ENCODE data around the gene SPAG5. TPM values are rescaled to one million over a fixed set of nuclear protein-coding genes. Genes with fewer than 3 reads are reported as not detected.
A peak's percentile ranks its signal among the peaks of the same experiment; 100 is the strongest.

SPAG5 gene
- total RNA-seq, 1 donor, result 4.3 TPM

DNA sequence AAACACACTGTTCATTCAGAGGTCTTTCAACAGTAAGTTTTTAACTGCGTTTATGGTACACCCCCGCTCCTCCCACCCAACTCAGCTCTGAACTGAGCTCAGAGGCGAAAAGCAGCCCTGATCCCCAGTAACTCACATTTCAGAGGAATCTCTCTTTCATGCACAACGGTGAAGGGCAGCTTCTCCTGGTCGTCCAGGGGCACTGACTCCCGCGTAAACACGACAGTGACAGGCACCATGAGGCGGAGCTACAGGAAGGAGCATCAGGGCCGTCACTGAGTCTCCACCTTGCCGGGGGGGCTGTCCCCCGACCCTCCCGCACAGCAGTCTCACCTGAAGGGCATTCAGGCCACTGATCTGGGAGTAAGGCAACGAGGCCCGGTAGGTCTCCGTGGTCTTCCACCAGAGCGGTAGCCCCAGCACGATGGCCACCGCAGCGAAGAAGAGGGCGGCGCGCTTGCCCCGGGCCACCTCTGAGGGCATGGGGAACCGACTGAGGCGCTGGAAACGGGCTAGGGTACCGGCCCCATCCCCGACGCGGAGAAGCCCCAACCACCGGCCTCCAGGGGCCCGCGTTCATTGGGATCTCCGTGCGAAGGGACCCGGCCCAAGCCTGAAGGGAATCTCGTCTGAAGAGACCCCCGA lies 28.0 kb downstream of the SPAG5 start:
- no peaks in the 10 kb centered on the region for H3K9me3 ChIP-seq (ENCODE audit: low read depth, low read length)
- H3K79me2 ChIP-seq (ENCODE audit: insufficient read depth, low read length), result peaks cover 39% of the 10 kb centered on the region
- H3K36me3 ChIP-seq (ENCODE audit: insufficient read depth, low read length), result peaks cover 4% of the 10 kb centered on the region
- H3K27me3 ChIP-seq (ENCODE audit: insufficient read depth, low read length), result no peaks in the 10 kb centered on the region
- peak overlapping the region; percentile 98 for H3K4me3 ChIP-seq (ENCODE audit: insufficient read depth, low read length)
- H2AFZ ChIP-seq (ENCODE audit: low read length), result peak overlapping the region; percentile 95
- peaks cover 27% of the 10 kb centered on the region for H3K4me1 ChIP-seq (ENCODE audit: insufficient read depth, low read length)
- peak overlapping the region; percentile 98 for H3K4me2 ChIP-seq (ENCODE audit: insufficient read depth, low read length)
- peaks cover 5% of the 10 kb centered on the region for H4K20me1 ChIP-seq (ENCODE audit: insufficient read depth, low read length)
- DNase-seq (ENCODE audit: insufficient read length, low spot score, missing footprints), result no peak
- TF ChIP-seq, protein P1, sequence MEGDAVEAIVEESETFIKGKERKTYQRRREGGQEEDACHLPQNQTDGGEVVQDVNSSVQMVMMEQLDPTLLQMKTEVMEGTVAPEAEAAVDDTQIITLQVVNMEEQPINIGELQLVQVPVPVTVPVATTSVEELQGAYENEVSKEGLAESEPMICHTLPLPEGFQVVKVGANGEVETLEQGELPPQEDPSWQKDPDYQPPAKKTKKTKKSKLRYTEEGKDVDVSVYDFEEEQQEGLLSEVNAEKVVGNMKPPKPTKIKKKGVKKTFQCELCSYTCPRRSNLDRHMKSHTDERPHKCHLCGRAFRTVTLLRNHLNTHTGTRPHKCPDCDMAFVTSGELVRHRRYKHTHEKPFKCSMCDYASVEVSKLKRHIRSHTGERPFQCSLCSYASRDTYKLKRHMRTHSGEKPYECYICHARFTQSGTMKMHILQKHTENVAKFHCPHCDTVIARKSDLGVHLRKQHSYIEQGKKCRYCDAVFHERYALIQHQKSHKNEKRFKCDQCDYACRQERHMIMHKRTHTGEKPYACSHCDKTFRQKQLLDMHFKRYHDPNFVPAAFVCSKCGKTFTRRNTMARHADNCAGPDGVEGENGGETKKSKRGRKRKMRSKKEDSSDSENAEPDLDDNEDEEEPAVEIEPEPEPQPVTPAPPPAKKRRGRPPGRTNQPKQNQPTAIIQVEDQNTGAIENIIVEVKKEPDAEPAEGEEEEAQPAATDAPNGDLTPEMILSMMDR (IDR thresholded peaks at IDR 0.05; ENCODE audit: extremely low read depth, low read depth, low read length), result no peak
- peak overlapping the region; percentile 52 for H3K27ac ChIP-seq (ENCODE audit: low read depth, low read length)

DNA sequence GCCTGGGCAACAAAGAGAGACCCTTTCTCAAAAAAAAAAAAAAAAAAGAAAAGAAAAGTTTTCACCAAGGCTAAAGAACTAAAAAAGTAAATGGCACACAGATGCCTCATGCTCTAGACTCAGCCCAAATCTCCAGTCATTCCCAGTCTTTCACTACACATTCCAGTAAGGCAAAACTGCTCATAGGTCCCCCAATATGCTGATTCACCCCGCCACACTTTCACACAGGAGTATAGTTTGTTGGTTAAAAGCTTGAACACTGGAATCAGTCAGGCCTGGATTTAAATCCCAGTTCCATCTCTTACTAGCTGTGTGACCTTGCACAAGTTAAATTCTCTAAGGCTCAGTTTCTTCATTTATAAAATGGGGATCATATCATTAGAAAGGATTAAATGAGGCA lies 29.4 kb downstream of the SPAG5 start:
- H2AFZ ChIP-seq (ENCODE audit: low read length), result no peak overlapping the region
- H3K4me2 ChIP-seq (ENCODE audit: insufficient read depth, low read length), result peak overlapping the region; percentile 98
- H3K27me3 ChIP-seq (ENCODE audit: insufficient read depth, low read length), result no peaks in the 10 kb centered on the region
- peaks cover 4% of the 10 kb centered on the region for H3K36me3 ChIP-seq (ENCODE audit: insufficient read depth, low read length)
- H3K9me3 ChIP-seq (ENCODE audit: low read depth, low read length), result no peaks in the 10 kb centered on the region
- H4K20me1 ChIP-seq (ENCODE audit: insufficient read depth, low read length), result peaks cover 2% of the 10 kb centered on the region
- H3K27ac ChIP-seq (ENCODE audit: low read depth, low read length), result no peak overlapping the region
- DNase-seq (ENCODE audit: insufficient read length, low spot score, missing footprints), result no peak
- H3K79me2 ChIP-seq (ENCODE audit: insufficient read depth, low read length), result peaks cover 42% of the 10 kb centered on the region
- H3K4me1 ChIP-seq (ENCODE audit: insufficient read depth, low read length), result peaks cover 27% of the 10 kb centered on the region
- TF ChIP-seq, protein P1 (IDR thresholded peaks at IDR 0.05; ENCODE audit: extremely low read depth, low read depth, low read length), result no peak
- H3K4me3 ChIP-seq (ENCODE audit: insufficient read depth, low read length), result no peak overlapping the region

DNA sequence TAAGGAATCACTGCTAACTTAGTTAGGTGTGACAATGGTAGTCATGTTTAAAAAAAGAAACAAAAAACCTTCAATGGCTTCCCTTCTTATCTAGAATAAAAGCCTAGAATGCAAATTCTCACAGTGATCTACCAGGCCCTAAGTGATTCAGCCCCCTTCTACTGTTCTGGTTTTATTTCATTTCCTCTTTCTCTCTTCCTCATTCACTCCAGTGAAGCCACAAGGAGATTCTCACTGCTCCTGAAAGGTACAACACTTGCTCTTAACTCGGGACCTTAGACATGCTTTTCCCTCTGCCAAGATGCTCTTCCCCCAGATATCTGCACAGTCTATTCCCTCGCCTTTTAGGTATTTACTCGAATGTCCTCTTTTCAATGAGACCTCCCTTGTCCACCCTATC lies 31.2 kb downstream of the SPAG5 start:
- Histone ChIP-seq H4K20me1 (ENCODE audit: insufficient read depth, low read length) (peaks cover 5% of the 10 kb centered on the region), H2AFZ (ENCODE audit: low read length) (no peak overlapping the region), H3K4me1 (ENCODE audit: insufficient read depth, low read length) (peaks cover 26% of the 10 kb centered on the region), H3K79me2 (ENCODE audit: insufficient read depth, low read length) (peaks cover 48% of the 10 kb centered on the region), H3K4me2 (ENCODE audit: insufficient read depth, low read length) (no peak overlapping the region), H3K27me3 (ENCODE audit: insufficient read depth, low read length) (no peaks in the 10 kb centered on the region), H3K9me3 (ENCODE audit: low read depth, low read length) (no peaks in the 10 kb centered on the region), H3K36me3 (ENCODE audit: insufficient read depth, low read length) (peaks cover 5% of the 10 kb centered on the region), H3K27ac (ENCODE audit: low read depth, low read length) (no peak overlapping the region), H3K4me3 (ENCODE audit: insufficient read depth, low read length) (no peak overlapping the region)
- DNase-seq (ENCODE audit: insufficient read length, low spot score, missing footprints), result no peak
- TF ChIP-seq, protein P1 (IDR thresholded peaks at IDR 0.05; ENCODE audit: extremely low read depth, low read depth, low read length), result no peak

DNA sequence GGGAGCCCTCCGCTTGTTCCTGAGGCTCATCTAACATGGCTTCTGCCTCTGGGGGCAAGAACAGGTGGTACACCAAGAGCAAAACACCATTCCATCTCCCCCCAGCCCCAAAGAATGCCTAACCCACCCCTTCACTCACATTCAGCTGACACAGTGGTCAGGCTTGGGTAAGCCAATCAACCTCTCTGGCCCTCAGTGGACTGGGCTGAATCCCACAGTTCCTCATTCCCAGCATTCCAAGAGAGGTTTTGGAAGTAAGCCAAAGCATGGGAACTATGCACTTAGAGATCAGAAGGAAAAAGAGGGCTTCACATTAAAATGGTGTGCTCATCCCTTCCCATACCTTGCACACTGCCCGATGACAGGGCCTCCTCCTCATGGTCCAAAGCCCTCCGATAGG lies 35.4 kb downstream of the SPAG5 start:
- H3K4me1 ChIP-seq (ENCODE audit: insufficient read depth, low read length), result peaks cover 6% of the 10 kb centered on the region
- no peaks in the 10 kb centered on the region for H3K27me3 ChIP-seq (ENCODE audit: insufficient read depth, low read length)
- H3K79me2 ChIP-seq (ENCODE audit: insufficient read depth, low read length), result peaks cover 24% of the 10 kb centered on the region
- H3K27ac ChIP-seq (ENCODE audit: low read depth, low read length), result no peak overlapping the region
- no peaks in the 10 kb centered on the region for H3K9me3 ChIP-seq (ENCODE audit: low read depth, low read length)
- H2AFZ ChIP-seq (ENCODE audit: low read length), result no peak overlapping the region
- H4K20me1 ChIP-seq (ENCODE audit: insufficient read depth, low read length), result peaks cover 3% of the 10 kb centered on the region
- no peak overlapping the region for H3K4me2 ChIP-seq (ENCODE audit: insufficient read depth, low read length)
- H3K36me3 ChIP-seq (ENCODE audit: insufficient read depth, low read length), result peaks cover 13% of the 10 kb centered on the region
- no peak for DNase-seq (ENCODE audit: insufficient read length, low spot score, missing footprints)
- TF ChIP-seq, protein P1 (IDR thresholded peaks at IDR 0.05; ENCODE audit: extremely low read depth, low read depth, low read length), result no peak
- no peak overlapping the region for H3K4me3 ChIP-seq (ENCODE audit: insufficient read depth, low read length)
